ENCODE results near the gene AFF3. TPM values are rescaled to one million over a fixed set of nuclear protein-coding genes. Genes with fewer than 3 reads are reported as not detected.

AFF3 gene
- total and polyA plus RNA-seq, 10 of the 15 experiments (the other 5 are each of a cell fraction or from before 2014, with no cell fraction given) = 0.26 to 5.5 (median 3.0) TPM

DNA sequence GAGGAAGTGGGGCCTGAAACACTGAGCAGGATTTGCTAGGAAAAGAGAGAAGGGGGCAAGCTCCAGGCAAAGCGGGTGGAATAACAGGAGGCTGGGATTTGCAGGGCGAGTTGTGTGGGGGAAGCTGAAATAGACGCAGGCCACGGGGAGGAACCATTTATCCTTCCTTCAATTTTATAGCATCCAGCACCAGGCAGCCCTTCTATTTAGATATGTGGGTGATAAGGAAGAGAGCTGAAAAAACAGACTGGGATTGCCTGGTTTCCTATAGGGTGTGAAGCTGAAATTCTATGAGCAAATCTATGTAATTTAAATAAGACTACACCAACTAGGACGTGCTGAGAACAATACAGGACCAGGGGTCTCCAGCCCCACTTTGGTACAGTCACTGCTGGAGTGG is 520.6 kb downstream of the AFF3 start:
- intact Hi-C loops (cut with micrococcal nuclease; ENCODE audit: unreplicated experiment) = no loop called here
- Histone ChIP-seq H3K27ac (ENCODE audit: control insufficient read depth, insufficient read depth) (no peak overlapping the region), H3K9ac (ENCODE audit: control insufficient read depth, insufficient read depth, low read length) (no peak overlapping the region), H3K9me3 (replicated peaks; ENCODE audit: control insufficient read depth, insufficient read depth, low read length) (no peaks in the 10 kb centered on the region), H3K4me2 (ENCODE audit: control insufficient read depth, insufficient read depth) (no peak overlapping the region), H3K4me1 (ENCODE audit: control insufficient read depth, insufficient read depth, low read length) (no peaks in the 10 kb centered on the region), H3K36me3 (ENCODE audit: control insufficient read depth in 2 of 2, insufficient read depth in 2 of 2, low read length in 1 of 2) (no peaks in the 10 kb centered on the region), H3K4me3 (no peak overlapping the region), H4K20me1 (ENCODE audit: control insufficient read depth, insufficient read depth) (no peaks in the 10 kb centered on the region), H3K79me2 (ENCODE audit: control insufficient read depth, insufficient read depth, low read length) (no peaks in the 10 kb centered on the region), H3K27me3 (replicated peaks in 1 of 2; ENCODE audit: control insufficient read depth in 2 of 2, insufficient read depth in 2 of 2, low read length in 1 of 2) (no peaks in the 10 kb centered on the region), H2AFZ (ENCODE audit: control insufficient read depth, low read depth, low read length) (no peak overlapping the region)
- in situ Hi-C loops (cut with MboI) = no loop called here
- CTCF ChIA-PET = no interaction called here
- 48% methylated on average over 5 of the region's 5 CpGs for WGBS (ENCODE audit: insufficient coverage, insufficient replicate concordance, low lambda C conversion rate, missing lambda C conversion rate)
- TF ChIP-seq ATF7 (IDR thresholded peaks at IDR 0.05; ENCODE audit: low read depth) (no peak), BACH1 (IDR thresholded peaks at IDR 0.05; ENCODE audit: borderline replicate concordance) (no peak), IRF4 (IDR thresholded peaks at IDR 0.05; ENCODE audit: low read depth, low read length) (no peak), IKZF2 (IDR thresholded peaks at IDR 0.05) (no peak), IKZF1 (conservative IDR thresholded peaks at IDR 0.05) (no peak), YY1 (IDR thresholded peaks at IDR 0.05; ENCODE audit: low read depth, low read length) (no peak), RELA (IDR thresholded peaks at IDR 0.05; ENCODE audit: borderline replicate concordance, partially characterized antibody) (no peak), POLR2AphosphoS5 (IDR thresholded peaks at IDR 0.05; ENCODE audit: low read length) (no peak), CEBPB (IDR thresholded peaks at IDR 0.05; ENCODE audit: borderline replicate concordance in 1 of 2, low read depth in 2 of 2, low read length in 2 of 2) (no peak), YBX1 (IDR thresholded peaks at IDR 0.05) (no peak), BCL11A (IDR thresholded peaks at IDR 0.05; ENCODE audit: low read depth, low read length) (no peak), RB1 (IDR thresholded peaks at IDR 0.05; ENCODE audit: borderline replicate concordance) (no peak), DPF2 (IDR thresholded peaks at IDR 0.05) (no peak)
- TF ChIP-seq, protein P1, sequence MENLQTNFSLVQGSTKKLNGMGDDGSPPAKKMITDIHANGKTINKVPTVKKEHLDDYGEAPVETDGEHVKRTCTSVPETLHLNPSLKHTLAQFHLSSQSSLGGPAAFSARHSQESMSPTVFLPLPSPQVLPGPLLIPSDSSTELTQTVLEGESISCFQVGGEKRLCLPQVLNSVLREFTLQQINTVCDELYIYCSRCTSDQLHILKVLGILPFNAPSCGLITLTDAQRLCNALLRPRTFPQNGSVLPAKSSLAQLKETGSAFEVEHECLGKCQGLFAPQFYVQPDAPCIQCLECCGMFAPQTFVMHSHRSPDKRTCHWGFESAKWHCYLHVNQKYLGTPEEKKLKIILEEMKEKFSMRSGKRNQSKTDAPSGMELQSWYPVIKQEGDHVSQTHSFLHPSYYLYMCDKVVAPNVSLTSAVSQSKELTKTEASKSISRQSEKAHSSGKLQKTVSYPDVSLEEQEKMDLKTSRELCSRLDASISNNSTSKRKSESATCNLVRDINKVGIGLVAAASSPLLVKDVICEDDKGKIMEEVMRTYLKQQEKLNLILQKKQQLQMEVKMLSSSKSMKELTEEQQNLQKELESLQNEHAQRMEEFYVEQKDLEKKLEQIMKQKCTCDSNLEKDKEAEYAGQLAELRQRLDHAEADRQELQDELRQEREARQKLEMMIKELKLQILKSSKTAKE (IDR thresholded peaks at IDR 0.05; ENCODE audit: low read depth, poor library complexity, severe bottlenecking) = no peak
- TF ChIP-seq, protein P2, sequence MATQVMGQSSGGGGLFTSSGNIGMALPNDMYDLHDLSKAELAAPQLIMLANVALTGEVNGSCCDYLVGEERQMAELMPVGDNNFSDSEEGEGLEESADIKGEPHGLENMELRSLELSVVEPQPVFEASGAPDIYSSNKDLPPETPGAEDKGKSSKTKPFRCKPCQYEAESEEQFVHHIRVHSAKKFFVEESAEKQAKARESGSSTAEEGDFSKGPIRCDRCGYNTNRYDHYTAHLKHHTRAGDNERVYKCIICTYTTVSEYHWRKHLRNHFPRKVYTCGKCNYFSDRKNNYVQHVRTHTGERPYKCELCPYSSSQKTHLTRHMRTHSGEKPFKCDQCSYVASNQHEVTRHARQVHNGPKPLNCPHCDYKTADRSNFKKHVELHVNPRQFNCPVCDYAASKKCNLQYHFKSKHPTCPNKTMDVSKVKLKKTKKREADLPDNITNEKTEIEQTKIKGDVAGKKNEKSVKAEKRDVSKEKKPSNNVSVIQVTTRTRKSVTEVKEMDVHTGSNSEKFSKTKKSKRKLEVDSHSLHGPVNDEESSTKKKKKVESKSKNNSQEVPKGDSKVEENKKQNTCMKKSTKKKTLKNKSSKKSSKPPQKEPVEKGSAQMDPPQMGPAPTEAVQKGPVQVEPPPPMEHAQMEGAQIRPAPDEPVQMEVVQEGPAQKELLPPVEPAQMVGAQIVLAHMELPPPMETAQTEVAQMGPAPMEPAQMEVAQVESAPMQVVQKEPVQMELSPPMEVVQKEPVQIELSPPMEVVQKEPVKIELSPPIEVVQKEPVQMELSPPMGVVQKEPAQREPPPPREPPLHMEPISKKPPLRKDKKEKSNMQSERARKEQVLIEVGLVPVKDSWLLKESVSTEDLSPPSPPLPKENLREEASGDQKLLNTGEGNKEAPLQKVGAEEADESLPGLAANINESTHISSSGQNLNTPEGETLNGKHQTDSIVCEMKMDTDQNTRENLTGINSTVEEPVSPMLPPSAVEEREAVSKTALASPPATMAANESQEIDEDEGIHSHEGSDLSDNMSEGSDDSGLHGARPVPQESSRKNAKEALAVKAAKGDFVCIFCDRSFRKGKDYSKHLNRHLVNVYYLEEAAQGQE (IDR thresholded peaks at IDR 0.05; ENCODE audit: low read depth, low read length) = no peak
- ATAC-seq = no peak
- FAIRE-seq = no peak
- RAD21 ChIA-PET (ENCODE audit: unreplicated experiment) = no interaction called here
- no peak for DNase-seq (ENCODE audit: low read depth, low spot score)
- POLR2A ChIA-PET = no interaction called here
- SMC1A ChIA-PET (ENCODE audit: uncharacterized antibody, unreplicated experiment) = no interaction called here
- BruUV-seq (replicated peaks) = no TSS peak

Measured in GM12878 (cell line).